OCI-LY1 (cell line): ENCODE results near the gene RFNG.

Source experiments
- CTCF ChIP-seq: fragments of 200-600 bp; sonication (generic), shearing (Covaris generic); IDR thresholded peaks from 2 replicates; pipeline ENCODE4 v1.5.1; 2017; ENCODE audit warnings: mild to moderate bottlenecking, antibody characterized with exemption, low read length, moderate library complexity, mixed read lengths
- EZH2 ChIP-seq: fragments of 200-600 bp; sonication (generic), shearing (Covaris generic); IDR thresholded peaks from 2 replicates; pipeline ENCODE4 v1.8.0; 2017; ENCODE audit warnings: borderline replicate concordance, mixed run types, mild to moderate bottlenecking, antibody characterized with exemption, low read length, moderate library complexity, mixed read lengths

DNA sequence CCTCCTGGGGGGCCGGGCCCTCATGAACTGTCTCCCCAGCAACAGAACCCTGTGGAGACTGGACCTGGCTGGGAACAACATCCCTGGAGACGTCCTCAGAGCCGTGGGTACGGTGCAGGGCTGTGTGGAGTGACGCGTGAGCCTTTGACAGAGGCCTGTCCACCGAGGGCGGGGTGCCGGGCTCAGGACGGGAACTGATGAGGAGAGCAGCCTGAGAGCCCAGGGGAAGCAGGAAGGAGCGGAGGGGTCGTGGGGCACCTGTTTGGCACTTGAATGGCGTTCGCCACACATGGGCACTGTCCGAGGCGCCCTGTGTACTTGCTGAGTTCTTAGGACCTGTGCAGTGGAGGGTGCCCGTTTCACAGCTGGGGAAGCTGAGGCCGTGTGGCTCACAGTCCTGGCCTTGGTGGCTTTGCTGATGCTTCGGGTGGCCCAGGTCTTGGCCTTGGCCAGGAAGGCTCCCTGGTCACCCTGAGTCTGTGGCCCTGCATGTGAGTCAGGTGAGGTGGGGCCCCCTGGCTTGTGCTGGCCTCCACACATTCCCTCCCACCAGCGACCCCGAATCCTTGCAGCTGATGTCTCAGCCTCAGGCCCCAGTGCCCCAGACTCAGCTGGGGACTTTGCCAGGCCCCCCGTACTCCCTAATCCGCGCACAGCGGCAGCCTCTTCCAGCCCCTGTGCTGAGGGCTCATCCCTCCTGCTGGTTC is 26.1 kb downstream of the RFNG start:
- TF ChIP-seq CTCF (no peak), EZH2 (no peak)
